Measurements from ENCODE around the gene SLC9A5. TPM values are rescaled to one million over a fixed set of nuclear protein-coding genes. Genes with fewer than 3 reads are reported as not detected.

Gene SLC9A5
- total and polyA plus RNA-seq, 10 of the 15 experiments (the other 5 are each of a cell fraction or from before 2014, with no cell fraction given) = 0.26 to 5.7 (median 1.5) TPM

DNA sequence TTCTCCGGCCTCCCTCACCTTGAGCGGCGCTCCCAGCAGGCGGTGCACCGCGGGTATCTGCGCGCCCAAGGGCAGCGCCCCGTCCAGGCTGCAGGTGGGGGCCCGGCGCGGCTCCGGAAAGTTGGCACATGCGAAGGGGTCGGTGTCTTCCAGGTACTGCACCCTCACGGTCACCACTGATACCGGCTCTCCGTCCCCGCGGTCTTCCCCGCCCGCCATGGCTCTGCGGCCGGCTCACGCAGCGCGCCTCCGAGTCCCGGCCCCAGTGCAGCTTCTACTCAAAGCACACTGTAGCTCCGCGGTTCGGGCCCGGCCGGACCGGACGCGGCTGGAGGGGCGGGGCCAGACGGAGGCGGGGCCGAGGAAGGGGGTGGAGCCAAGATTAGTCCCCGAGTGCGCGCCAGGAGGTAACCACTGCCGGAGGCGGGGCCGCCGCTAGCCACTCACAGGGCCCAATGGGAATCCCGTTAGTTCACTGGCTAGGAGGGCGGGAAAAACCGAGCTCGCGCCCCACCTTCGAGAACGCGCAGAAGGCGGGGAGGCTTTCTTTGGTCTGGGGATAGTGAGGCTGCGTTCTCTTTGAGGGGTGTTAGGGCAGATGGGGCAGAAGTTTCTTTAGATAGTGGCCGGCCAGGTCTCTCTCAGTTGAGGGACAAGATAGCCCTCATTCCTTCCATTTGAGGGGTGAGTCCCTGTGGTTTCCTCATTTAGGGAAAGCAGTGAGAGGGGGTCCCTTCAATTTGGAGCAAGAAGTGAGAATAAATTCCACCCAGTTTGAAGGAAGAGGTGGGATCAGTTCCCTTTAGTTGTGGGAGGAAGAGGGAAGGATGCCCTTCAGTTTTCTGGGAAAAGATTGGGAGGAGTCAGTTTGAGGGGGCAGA, 1.3 kb upstream of the SLC9A5 start, which contains the start of gene FHOD1 (continued):
- TF ChIP-seq, protein P1, sequence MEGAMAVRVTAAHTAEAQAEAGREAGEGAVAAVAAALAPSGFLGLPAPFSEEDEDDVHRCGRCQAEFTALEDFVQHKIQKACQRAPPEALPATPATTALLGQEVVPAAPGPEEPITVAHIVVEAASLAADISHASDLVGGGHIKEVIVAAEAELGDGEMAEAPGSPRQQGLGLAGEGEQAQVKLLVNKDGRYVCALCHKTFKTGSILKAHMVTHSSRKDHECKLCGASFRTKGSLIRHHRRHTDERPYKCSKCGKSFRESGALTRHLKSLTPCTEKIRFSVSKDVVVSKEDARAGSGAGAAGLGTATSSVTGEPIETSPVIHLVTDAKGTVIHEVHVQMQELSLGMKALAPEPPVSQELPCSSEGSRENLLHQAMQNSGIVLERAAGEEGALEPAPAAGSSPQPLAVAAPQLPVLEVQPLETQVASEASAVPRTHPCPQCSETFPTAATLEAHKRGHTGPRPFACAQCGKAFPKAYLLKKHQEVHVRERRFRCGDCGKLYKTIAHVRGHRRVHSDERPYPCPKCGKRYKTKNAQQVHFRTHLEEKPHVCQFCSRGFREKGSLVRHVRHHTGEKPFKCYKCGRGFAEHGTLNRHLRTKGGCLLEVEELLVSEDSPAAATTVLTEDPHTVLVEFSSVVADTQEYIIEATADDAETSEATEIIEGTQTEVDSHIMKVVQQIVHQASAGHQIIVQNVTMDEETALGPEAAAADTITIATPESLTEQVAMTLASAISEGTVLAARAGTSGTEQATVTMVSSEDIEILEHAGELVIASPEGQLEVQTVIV (IDR thresholded peaks at IDR 0.05; ENCODE audit: borderline replicate concordance, partially characterized antibody) = no peak
- TF ChIP-seq ZNF24 (IDR thresholded peaks at IDR 0.05) (no peak), TARDBP (IDR thresholded peaks at IDR 0.05; ENCODE audit: borderline replicate concordance) (0 out of 2 replicates have a peak, but pooled peaks have one; percentile 10), ATF7 (IDR thresholded peaks at IDR 0.05; ENCODE audit: low read depth) (no peak), BHLHE40 (IDR thresholded peaks at IDR 0.05; ENCODE audit: borderline replicate concordance in 1 of 2, low read depth in 2 of 2, low read length in 1 of 2) (peak in 1 of 2 experiments; percentile 69; a peak in 2 of 4 replicates), NFYB (IDR thresholded peaks at IDR 0.05; ENCODE audit: insufficient read depth, low read depth, low read length) (peak; percentile 60; the same call in 1 of the 2 replicates), IKZF2 (IDR thresholded peaks at IDR 0.05) (no peak), SIN3A (IDR thresholded peaks at IDR 0.05; ENCODE audit: low read depth, low read length) (peak; percentile 62; the same call in 1 of the 2 replicates), IRF4 (IDR thresholded peaks at IDR 0.05; ENCODE audit: low read depth, low read length) (no peak), HDGF (IDR thresholded peaks at IDR 0.05) (no peak)
- TF ChIP-seq, protein P2, sequence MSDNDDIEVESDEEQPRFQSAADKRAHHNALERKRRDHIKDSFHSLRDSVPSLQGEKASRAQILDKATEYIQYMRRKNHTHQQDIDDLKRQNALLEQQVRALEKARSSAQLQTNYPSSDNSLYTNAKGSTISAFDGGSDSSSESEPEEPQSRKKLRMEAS (IDR thresholded peaks at IDR 0.05; ENCODE audit: low read depth, low read length) = no peak; the same call in 1 of the 2 replicates
- TF ChIP-seq, protein P3, sequence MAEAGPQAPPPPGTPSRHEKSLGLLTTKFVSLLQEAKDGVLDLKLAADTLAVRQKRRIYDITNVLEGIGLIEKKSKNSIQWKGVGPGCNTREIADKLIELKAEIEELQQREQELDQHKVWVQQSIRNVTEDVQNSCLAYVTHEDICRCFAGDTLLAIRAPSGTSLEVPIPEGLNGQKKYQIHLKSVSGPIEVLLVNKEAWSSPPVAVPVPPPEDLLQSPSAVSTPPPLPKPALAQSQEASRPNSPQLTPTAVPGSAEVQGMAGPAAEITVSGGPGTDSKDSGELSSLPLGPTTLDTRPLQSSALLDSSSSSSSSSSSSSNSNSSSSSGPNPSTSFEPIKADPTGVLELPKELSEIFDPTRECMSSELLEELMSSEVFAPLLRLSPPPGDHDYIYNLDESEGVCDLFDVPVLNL (IDR thresholded peaks at IDR 0.05; ENCODE audit: low read depth, low read length) = peak; percentile 89
